ENCODE results near the gene HIPK1.
A peak's percentile ranks its signal among the peaks of the same experiment; 100 is the strongest.

HIPK1 gene

GRCh38 chr1:113913887-113914664 is 15.0 kb upstream of the HIPK1 start:
- no peak for DNase-seq (ENCODE audit: low read depth in 2 of 2)

- DNase-seq (ENCODE audit: low read depth in 2 of 2) = no peak
Measured at GRCh38 chr1:113916974-113917373, 12.2 kb upstream of the HIPK1 start.

- DNase-seq (ENCODE audit: low read depth in 2 of 2) = no peak
Measured at GRCh38 chr1:113917400-113918082, 11.6 kb upstream of the HIPK1 start.

- no peak for DNase-seq (ENCODE audit: low read depth in 2 of 2)
Measured at GRCh38 chr1:113918243-113918642, 10.9 kb upstream of the HIPK1 start.

- DNase-seq (ENCODE audit: low read depth in 2 of 2) = no peak
Measured at GRCh38 chr1:113922957-113923356, 6.2 kb upstream of the HIPK1 start.

GRCh38 chr1:113924473-113924872 is 4.7 kb upstream of the HIPK1 start:
- DNase-seq (ENCODE audit: low read depth in 2 of 2) = no peak

- DNase-seq (ENCODE audit: low read depth in 2 of 2) = no peak
Measured at GRCh38 chr1:113928187-113928930, 765 bp upstream of the HIPK1 start.

- peak; percentile 36 to 39 for DNase-seq (ENCODE audit: low read depth in 2 of 2)
Measured at GRCh38 chr1:113929750-113930498, 800 bp downstream of the HIPK1 start.

- peak; percentile 42 to 46 for DNase-seq (ENCODE audit: low read depth in 2 of 2)
Measured at GRCh38 chr1:113930499-113931161, 1.5 kb downstream of the HIPK1 start.

- no peak for DNase-seq (ENCODE audit: low read depth in 2 of 2)
Measured at GRCh38 chr1:113931451-113931851, 2.3 kb downstream of the HIPK1 start.

- DNase-seq (ENCODE audit: low read depth in 2 of 2) = no peak
Measured at GRCh38 chr1:113934006-113934405, 4.9 kb downstream of the HIPK1 start.

- DNase-seq (ENCODE audit: low read depth in 2 of 2) = no peak
Measured at GRCh38 chr1:113934511-113935055, 5.5 kb downstream of the HIPK1 start.

- DNase-seq (ENCODE audit: low read depth in 2 of 2) = no peak
Measured at GRCh38 chr1:113935176-113935575, 6.1 kb downstream of the HIPK1 start.

- no peak for DNase-seq (ENCODE audit: low read depth in 2 of 2)
Measured at GRCh38 chr1:113935970-113936369, 6.8 kb downstream of the HIPK1 start.

- no peak for DNase-seq (ENCODE audit: low read depth in 2 of 2)
Measured at GRCh38 chr1:113937146-113937545, 8.0 kb downstream of the HIPK1 start.

GRCh38 chr1:113938192-113938591 is 9.1 kb downstream of the HIPK1 start:
- no peak for DNase-seq (ENCODE audit: low read depth in 2 of 2)

GRCh38 chr1:113940365-113941244 is 11.5 kb downstream of the HIPK1 start:
- DNase-seq (ENCODE audit: low read depth in 2 of 2) = peak in 1 of 2 donors; percentile 19

- DNase-seq (ENCODE audit: low read depth in 2 of 2) = no peak
Measured at GRCh38 chr1:113941245-113941559, 12.1 kb downstream of the HIPK1 start.

- DNase-seq (ENCODE audit: low read depth in 2 of 2) = no peak
Measured at GRCh38 chr1:113942527-113942926, 13.4 kb downstream of the HIPK1 start.

Measured in stimulated activated CD8-positive, alpha-beta memory T cell treated with anti-CD3 and anti-CD28 coated beads, Interleukin-7, amount 100 ng/mL, for 1 hour (primary cell).